GM19468 (cell line): Measurements from ENCODE around the gene SLC35E2B.

Experiments
- ATAC-seq: cut with Tn5 transposase; IDR thresholded peaks from one replicate; pipeline ENCODE4 v1.9.1; 2021; ENCODE audit warnings: mild to moderate bottlenecking, moderate library complexity, moderate number of reproducible peaks; ENCODE audit not compliant: unreplicated experiment; ENCODE audit errors: extremely low read depth

Gene SLC35E2B

GRCh38 chr1:1627261-1627828 is 65.2 kb downstream of the SLC35E2B start:
- no peak for ATAC-seq

- no peak for ATAC-seq
These were observed 66.1 kb downstream of the SLC35E2B start for GRCh38 chr1:1626207-1627141.

- no peak for ATAC-seq
These were observed 66.8 kb downstream of the SLC35E2B start for GRCh38 chr1:1625824-1626206.

GRCh38 chr1:1625404-1625775 is 67.2 kb downstream of the SLC35E2B start:
- ATAC-seq: no peak

GRCh38 chr1:1624443-1625403 is 67.9 kb downstream of the SLC35E2B start:
- ATAC-seq: no peak

- no peak for ATAC-seq
These were observed 68.8 kb downstream of the SLC35E2B start for GRCh38 chr1:1623631-1624442.

- no peak for ATAC-seq
These were observed 69.4 kb downstream of the SLC35E2B start for GRCh38 chr1:1623181-1623630.

GRCh38 chr1:1622788-1623094 is 69.9 kb downstream of the SLC35E2B start:
- no peak for ATAC-seq

- ATAC-seq: no peak
These were observed 70.4 kb downstream of the SLC35E2B start for GRCh38 chr1:1622010-1622787.

GRCh38 chr1:1621173-1622009 is 71.2 kb downstream of the SLC35E2B start:
- no peak for ATAC-seq

- no peak for ATAC-seq
These were observed 72.0 kb downstream of the SLC35E2B start for GRCh38 chr1:1620433-1621139.

GRCh38 chr1:1619917-1620361 is 72.7 kb downstream of the SLC35E2B start:
- no peak for ATAC-seq

GRCh38 chr1:1618396-1619068 is 74.1 kb downstream of the SLC35E2B start:
- ATAC-seq: no peak

- no peak for ATAC-seq
These were observed 74.7 kb downstream of the SLC35E2B start for GRCh38 chr1:1617925-1618324.

- ATAC-seq: no peak
These were observed 75.1 kb downstream of the SLC35E2B start for GRCh38 chr1:1617516-1617915.

GRCh38 chr1:1616838-1617237 is 75.8 kb downstream of the SLC35E2B start:
- no peak for ATAC-seq
